Right cardiac atrium (tissue), 5 donors: Measurements from ENCODE around the gene TBCA. TPM values are rescaled to one million over a fixed set of nuclear protein-coding genes. Genes with fewer than 3 reads are reported as not detected.
"Not testable (repeated sequence)": the region's sequence is repeated elsewhere in the genome, so short reads cannot be mapped to it uniquely, and the experiment has no call there.

Experiments used
- ATAC-seq, 2 donors: fragments of 200-7000 bp; cut with Tn5 transposase; one replicate each; pipeline versions ENCODE4 v1.8.0 to v1.9.1; 2020; ENCODE audit warnings: moderate library complexity in 2 of 2, mild to moderate bottlenecking in 1 of 2
- DNase-seq, 3 donors: peaks; one replicate each; pipeline ENCODE4 v3.0.0-alpha.2; 2020
- H3K27ac ChIP-seq: one replicate; pipeline ENCODE4 v1.5.1; 2013; ENCODE audit warnings: mild to moderate bottlenecking, low read length, control low read depth, moderate library complexity
- H3K27me3 ChIP-seq: one replicate; pipeline ENCODE4 v1.6.1; 2013; ENCODE audit not compliant: control insufficient read depth, insufficient read depth
- H3K4me1 ChIP-seq: one replicate; pipeline ENCODE4 v1.6.1; 2013; ENCODE audit warnings: low read length; ENCODE audit not compliant: control insufficient read depth, insufficient read depth
- H3K4me3 ChIP-seq: one replicate; pipeline ENCODE4 v1.5.1; 2013; ENCODE audit warnings: low read length, control low read depth
- H3K9me3 ChIP-seq: one replicate; pipeline ENCODE4 v1.6.1; 2013; ENCODE audit warnings: low read length; ENCODE audit not compliant: control insufficient read depth
- WGBS: extraction: QIAGEN DNeasy Blood & Tissue Kit; methylation state at CpG from one replicate; pipeline ENCODE4 v1.1.7; 2013; 5-methylcytosine and 5-hydroxymethylcytosine counted together
- intact Hi-C, 4 donors: fragments of 100-400 bp; cut with DNase I; formaldehyde crosslinking; loops; one replicate each; pipeline versions ENCODE4 v1.11.0 to v1.14.0; 2022 to 2023
- polyA plus RNA-seq: library from polyadenylated mRNA; stranded (reverse); fragments of 200-250 nt; gene quantifications from one replicate; pipeline ENCODE4 v1.2.3, GENCODE V29; 2013
- total RNA-seq, 4 donors: library from RNA; stranded (reverse); fragmentation: NEBNext Ultra II Directional; extraction: Animal tissue kit (Norgen Biotek cat#: 25700); gene quantifications; one replicate each; pipeline ENCODE4 v1.2.1, GENCODE V29; 2021
- donor health status: healthy with polysubstance abuse.
- donor health status: DM: no; HTN: yes; CAD: no.
- donor health status: DM: no; HTN: no; CAD: no.
- donor health status: DM: no; HTN: yes; CAD: no; lungs with severe emphysema.
- donor health status: DM: yes; HTN: yes; CAD: no.

Gene TBCA
- total and polyA plus RNA-seq, 5 donors = 123 to 183 (median 154) TPM

- Histone ChIP-seq H3K27me3 (no peaks in the 10 kb centered on the region), H3K9me3 (no peaks in the 10 kb centered on the region), H3K4me1 (peaks cover 10% of the 10 kb centered on the region), H3K4me3 (no peak overlapping the region), H3K27ac (no peak overlapping the region)
- intact Hi-C loops = no loop called here
- no peak for DNase-seq
- no peak for ATAC-seq
These were observed 3.4 kb downstream of the TBCA start for GRCh38 chr5:77772729-77773128.

GRCh38 chr5:77771452-77771851 lies 4.7 kb downstream of the TBCA start:
- Histone ChIP-seq H3K4me1 (peaks cover 10% of the 10 kb centered on the region), H3K9me3 (no peaks in the 10 kb centered on the region), H3K27ac (no peak overlapping the region), H3K27me3 (no peaks in the 10 kb centered on the region), H3K4me3 (no peak overlapping the region)
- intact Hi-C loops = no loop called here
- DNase-seq (no peak), ATAC-seq (no peak)
- WGBS = 98% methylated on average over 5 of the region's 5 CpGs

- no peak for ATAC-seq
- intact Hi-C loops = no loop called here
- no peak overlapping the region for H3K4me3 ChIP-seq
- peaks cover 10% of the 10 kb centered on the region for H3K4me1 ChIP-seq
- no peak for DNase-seq
- no peak overlapping the region for H3K27ac ChIP-seq
- no peaks in the 10 kb centered on the region for H3K27me3 ChIP-seq
- no peaks in the 10 kb centered on the region for H3K9me3 ChIP-seq
- 96% methylated on average over 4 of the region's 4 CpGs for WGBS
These were observed 5.7 kb downstream of the TBCA start for GRCh38 chr5:77770293-77771005.

GRCh38 chr5:77768978-77769377 lies 7.2 kb downstream of the TBCA start:
- peaks cover 8% of the 10 kb centered on the region for H3K4me1 ChIP-seq

GRCh38 chr5:77767301-77767700 lies 8.8 kb downstream of the TBCA start:
- no peak for DNase-seq
- intact Hi-C loops = no loop called here
- H3K27ac ChIP-seq = no peak overlapping the region
- H3K27me3 ChIP-seq = no peaks in the 10 kb centered on the region
- WGBS = 96% methylated on average over 1 of the region's 1 CpG
- peaks cover 8% of the 10 kb centered on the region for H3K4me1 ChIP-seq
- ATAC-seq = no peak
- H3K9me3 ChIP-seq = no peaks in the 10 kb centered on the region
- H3K4me3 ChIP-seq = no peak overlapping the region

More at GRCh38 chr5:77768978-77769377, 7.2 kb downstream of the TBCA start:
- Histone ChIP-seq H3K9me3 (no peaks in the 10 kb centered on the region), H3K4me3 (no peak overlapping the region), H3K27me3 (no peaks in the 10 kb centered on the region), H3K27ac (no peak overlapping the region)
- intact Hi-C loops = no loop called here
- DNase-seq (no peak), ATAC-seq (no peak)

- no peak for ATAC-seq
- 49% methylated on average over 3 of the region's 3 CpGs for WGBS
These were observed 14.5 kb downstream of the TBCA start for GRCh38 chr5:77761606-77762005.

GRCh38 chr5:77758141-77758938 lies 17.8 kb downstream of the TBCA start:
- ATAC-seq (no peak), DNase-seq (peak in 1 of 3 donors; percentile 16)
- 92% methylated on average over 10 of the region's 10 CpGs for WGBS
- Histone ChIP-seq H3K27ac (no peak overlapping the region), H3K27me3 (no peaks in the 10 kb centered on the region), H3K9me3 (no peaks in the 10 kb centered on the region), H3K4me1 (peaks cover 5% of the 10 kb centered on the region), H3K4me3 (no peak overlapping the region)
- intact Hi-C loops = no loop called here

More at GRCh38 chr5:77761606-77762005, 14.5 kb downstream of the TBCA start:
- H3K27ac ChIP-seq = no peak overlapping the region
- H3K9me3 ChIP-seq = no peaks in the 10 kb centered on the region
- H3K4me1 ChIP-seq = peaks cover 4% of the 10 kb centered on the region
- no peaks in the 10 kb centered on the region for H3K27me3 ChIP-seq
- DNase-seq = no peak
- intact Hi-C loops = no loop called here
- no peak overlapping the region for H3K4me3 ChIP-seq

GRCh38 chr5:77751328-77752023 lies 24.7 kb downstream of the TBCA start:
- intact Hi-C loops = no loop called here
- 93% methylated on average over 9 of the region's 9 CpGs for WGBS
- Histone ChIP-seq H3K27ac (no peak overlapping the region), H3K4me1 (peaks cover 1% of the 10 kb centered on the region), H3K27me3 (no peaks in the 10 kb centered on the region), H3K9me3 (no peaks in the 10 kb centered on the region), H3K4me3 (no peak overlapping the region)
- peak in 2 of 3 donors; percentile 19 to 39 for DNase-seq
- no peak for ATAC-seq

GRCh38 chr5:77750928-77751327 lies 25.2 kb downstream of the TBCA start:
- H3K9me3 ChIP-seq, H3K27ac ChIP-seq, H3K27me3 ChIP-seq, ATAC-seq, intact Hi-C loops, DNase-seq, H3K4me3 ChIP-seq, H3K4me1 ChIP-seq: not testable (repeated sequence)
- WGBS = 94% methylated on average over 6 of the region's 6 CpGs

GRCh38 chr5:77748160-77748559 lies 28.0 kb downstream of the TBCA start:
- no peak overlapping the region for H3K27ac ChIP-seq
- intact Hi-C loops = no loop called here
- WGBS = 33% methylated on average over 2 of the region's 2 CpGs
- no peak overlapping the region for H3K4me3 ChIP-seq
- no peak for ATAC-seq
- DNase-seq = no peak
- H3K9me3 ChIP-seq = no peaks in the 10 kb centered on the region
- H3K4me1 ChIP-seq = peaks cover 6% of the 10 kb centered on the region
- no peaks in the 10 kb centered on the region for H3K27me3 ChIP-seq

- Histone ChIP-seq H3K9me3 (no peaks in the 10 kb centered on the region), H3K4me3 (no peak overlapping the region), H3K27me3 (no peaks in the 10 kb centered on the region), H3K4me1 (peaks cover 8% of the 10 kb centered on the region), H3K27ac (no peak overlapping the region)
- DNase-seq (no peak), ATAC-seq (no peak)
- intact Hi-C loops = no loop called here
- WGBS = 44% methylated on average over 2 of the region's 2 CpGs
These were observed 32.0 kb downstream of the TBCA start for GRCh38 chr5:77744116-77744515.
